OCI-LY3 (cell line): ENCODE data around the gene PANX2.
"Not testable (repeated sequence)": the region's sequence is repeated elsewhere in the genome, so short reads cannot be mapped to it uniquely, and the experiment has no call there.

Experiments used
- H2AFZ ChIP-seq: fragments of 200-600, 300-600 bp; shearing (Covaris generic); 2 replicates; pipeline ENCODE4 v1.6.0; 2014; ENCODE audit warnings: antibody characterized with exemption, low read depth, low read length
- H3K27ac ChIP-seq: fragments of 200-600, 300-600 bp; sonication (generic); 2 replicates; pipeline ENCODE4 v1.5.1; 2014; ENCODE audit warnings: mild to moderate bottlenecking, low read length, moderate library complexity, mixed read lengths
- H3K27me3 ChIP-seq: fragments of 200-600, 300-600 bp; sonication (generic); 2 replicates; pipeline ENCODE4 v1.6.1; 2014; ENCODE audit warnings: low read depth, low read length, mixed read lengths
- H3K36me3 ChIP-seq: fragments of 200-600, 300-600 bp; sonication (generic); replicated peaks from 2 replicates; pipeline ENCODE3; 2014; ENCODE audit warnings: low read depth, low read length, mixed read lengths
- H3K4me1 ChIP-seq: fragments of 300-600, 200-600 bp; sonication (generic); 2 replicates; pipeline ENCODE4 v1.6.1; 2014; ENCODE audit warnings: low read length, mixed read lengths
- H3K4me2 ChIP-seq: fragments of 200-600, 300-600 bp; sonication (generic); 2 replicates; pipeline ENCODE4 v1.6.1; 2014; ENCODE audit warnings: low read length, mixed read lengths
- H3K4me3 ChIP-seq: fragments of 300-600, 200-600 bp; sonication (generic); 2 replicates; pipeline ENCODE4 v1.5.1; 2014; ENCODE audit warnings: antibody characterized with exemption, mild to moderate bottlenecking, low read length, moderate library complexity
- H3K79me2 ChIP-seq: fragments of 300-600, 200-600 bp; shearing (Covaris generic); 2 replicates; pipeline ENCODE4 v1.6.1; 2014; ENCODE audit warnings: mild to moderate bottlenecking, low read length, mixed read lengths
- H3K9ac ChIP-seq: fragments of 300-600, 200-600 bp; shearing (Covaris generic); 2 replicates; pipeline ENCODE4 v1.6.0; 2014; ENCODE audit warnings: mild to moderate bottlenecking, low read length, moderate library complexity
- H3K9me3 ChIP-seq: fragments of 200-600, 300-600 bp; shearing (Covaris generic); 2 replicates; pipeline ENCODE4 v1.6.1; 2014; ENCODE audit warnings: low read length, mixed read lengths; ENCODE audit not compliant: insufficient read depth
- H4K20me1 ChIP-seq: fragments of 200-600, 300-600 bp; sonication (generic); 2 replicates; pipeline ENCODE4 v1.6.1; 2016; ENCODE audit warnings: low read length, mixed read lengths; ENCODE audit not compliant: insufficient read depth
- CTCF ChIP-seq: fragments of 200-600, 300-600 bp; sonication (generic); IDR thresholded peaks from 2 replicates; pipeline ENCODE4 v1.5.1; 2014; ENCODE audit warnings: antibody characterized with exemption, low read length, low read depth
- EZH2phosphoT487 ChIP-seq: fragments of 200-600 bp; shearing (Covaris generic); IDR thresholded peaks from 2 replicates; pipeline ENCODE4 v1.6.1; 2018; ENCODE audit warnings: antibody characterized with exemption, mixed run types, low read depth

The PANX2 gene

GRCh38 chr22:50143096-50143495 lies 27.4 kb upstream of the PANX2 start:
- H3K4me2 ChIP-seq, result no peak overlapping the region

GRCh38 chr22:50144005-50144614 lies 26.4 kb upstream of the PANX2 start:
- Histone ChIP-seq H3K36me3 (no peaks in the 10 kb centered on the region), H3K4me2 (no peak overlapping the region), H3K27me3 (no peaks in the 10 kb centered on the region), H3K9me3 (no peaks in the 10 kb centered on the region), H3K4me1 (peaks cover 11% of the 10 kb centered on the region), H3K9ac (no peak overlapping the region), H3K4me3 (no peak overlapping the region), H3K27ac (no peak overlapping the region), H2AFZ (no peak overlapping the region), H4K20me1 (no peaks in the 10 kb centered on the region), H3K79me2 (no peaks in the 10 kb centered on the region)
- TF ChIP-seq EZH2phosphoT487, result no peak
- peak; percentile 14 for TF ChIP-seq CTCF

More at GRCh38 chr22:50143096-50143495, 27.4 kb upstream of the PANX2 start:
- Histone ChIP-seq H2AFZ (no peak overlapping the region), H3K36me3 (no peaks in the 10 kb centered on the region), H3K27ac (no peak overlapping the region), H4K20me1 (no peaks in the 10 kb centered on the region), H3K4me1 (peaks cover 8% of the 10 kb centered on the region), H3K9ac (no peak overlapping the region), H3K4me3 (no peak overlapping the region), H3K9me3 (no peaks in the 10 kb centered on the region), H3K27me3 (no peaks in the 10 kb centered on the region), H3K79me2 (no peaks in the 10 kb centered on the region)
- TF ChIP-seq CTCF, result no peak
- no peak for TF ChIP-seq EZH2phosphoT487

GRCh38 chr22:50145721-50146438 lies 24.7 kb upstream of the PANX2 start:
- H2AFZ ChIP-seq, result no peak overlapping the region
- no peak for TF ChIP-seq CTCF
- peaks cover 2% of the 10 kb centered on the region; the same call in 1 of the 2 replicates for H3K4me1 ChIP-seq
- H3K79me2 ChIP-seq, result no peaks in the 10 kb centered on the region
- H3K27me3 ChIP-seq, result peaks cover 8% of the 10 kb centered on the region; the same call in 1 of the 2 replicates
- H3K9me3 ChIP-seq, result no peaks in the 10 kb centered on the region
- no peak overlapping the region for H3K27ac ChIP-seq
- H3K36me3 ChIP-seq, result no peaks in the 10 kb centered on the region
- no peaks in the 10 kb centered on the region for H4K20me1 ChIP-seq
- no peak overlapping the region for H3K4me2 ChIP-seq
- H3K4me3 ChIP-seq, result no peak overlapping the region
- no peak overlapping the region for H3K9ac ChIP-seq

GRCh38 chr22:50146439-50147238 lies 23.9 kb upstream of the PANX2 start:
- Histone ChIP-seq H3K4me1 (peaks cover 2% of the 10 kb centered on the region; the same call in 1 of the 2 replicates), H3K27me3 (peaks cover 8% of the 10 kb centered on the region; the same call in 1 of the 2 replicates), H3K4me3 (peak overlapping the region; percentile 4; the same call in 1 of the 2 replicates), H3K4me2 (peak overlapping the region; percentile 31), H3K9me3 (no peaks in the 10 kb centered on the region), H3K27ac (no peak overlapping the region), H3K36me3 (no peaks in the 10 kb centered on the region), H4K20me1 (no peaks in the 10 kb centered on the region), H2AFZ (no peak overlapping the region), H3K9ac (no peak overlapping the region), H3K79me2 (no peaks in the 10 kb centered on the region)
- TF ChIP-seq CTCF (peak; percentile 82), EZH2phosphoT487 (no peak)

GRCh38 chr22:50147258-50148165 lies 23.0 kb upstream of the PANX2 start:
- not testable (repeated sequence) for H3K79me2 ChIP-seq, H3K4me2 ChIP-seq, H3K36me3 ChIP-seq, H3K27me3 ChIP-seq, H3K4me3 ChIP-seq, H3K9me3 ChIP-seq, H4K20me1 ChIP-seq, H2AFZ ChIP-seq, H3K4me1 ChIP-seq, H3K27ac ChIP-seq, H3K9ac ChIP-seq
